Measurements from ENCODE around the gene MRPL53.
"Not testable (repeated sequence)": the region's sequence is repeated elsewhere in the genome, so short reads cannot be mapped to it uniquely, and the experiment has no call there.

Gene MRPL53

GRCh38 chr2:74502147-74502719 is 29.8 kb upstream of the MRPL53 start:
- DNase-seq = no peak

DNA sequence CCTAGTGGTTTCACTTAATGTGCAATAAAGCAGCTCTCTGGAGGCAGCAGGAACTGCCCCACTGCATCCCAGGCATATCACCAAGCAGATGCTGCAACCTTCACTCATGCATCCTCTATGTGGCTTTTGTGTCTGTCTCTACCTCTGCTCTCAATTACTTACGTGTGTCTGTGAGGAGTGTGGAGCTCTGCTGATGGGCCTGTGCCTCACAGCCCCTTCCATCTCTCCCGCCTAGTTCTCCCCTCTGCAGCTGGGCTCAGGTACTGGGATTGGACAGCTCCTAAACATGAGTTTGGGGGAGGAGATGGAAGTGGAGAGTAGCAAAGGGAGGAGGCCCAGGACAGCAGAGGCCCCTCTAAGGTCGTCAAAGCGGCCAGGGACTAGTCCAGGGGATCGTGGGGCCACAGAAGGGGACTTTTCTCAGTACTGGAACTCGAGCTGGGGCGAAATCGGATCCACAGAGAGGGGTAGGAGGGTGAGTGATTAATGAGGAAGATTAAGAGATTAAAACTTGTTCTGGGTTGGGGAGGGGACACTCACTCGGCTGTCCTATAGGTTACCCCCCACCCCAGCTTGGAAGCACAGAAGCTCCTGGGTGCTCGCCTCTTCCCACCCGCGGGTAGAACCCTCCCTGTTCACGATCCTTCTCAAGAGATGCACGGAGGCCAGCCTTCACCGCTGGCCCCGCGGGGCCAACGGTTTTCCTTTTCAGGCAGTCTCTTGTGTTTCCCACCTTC is 29.0 kb upstream of the MRPL53 start:
- no peak for DNase-seq

DNA sequence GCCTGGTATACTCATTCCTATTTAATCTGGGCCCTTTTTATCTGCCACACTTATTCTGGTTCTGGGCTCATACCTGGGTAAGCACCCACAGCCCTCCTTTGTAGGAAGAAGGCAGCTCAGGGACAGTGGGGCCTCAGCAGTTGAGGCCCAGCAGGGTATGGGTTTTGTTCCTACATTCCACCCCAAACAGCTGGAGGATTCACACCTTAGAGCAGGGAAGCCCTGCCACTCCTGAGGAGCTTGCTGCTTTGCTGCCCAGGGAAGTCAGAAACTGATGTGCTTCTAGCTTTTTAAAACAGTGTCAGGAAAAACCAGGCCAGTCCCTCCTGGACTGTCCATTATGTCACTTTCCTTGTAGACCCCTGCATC is 28.1 kb upstream of the MRPL53 start:
- DNase-seq = no peak

DNA sequence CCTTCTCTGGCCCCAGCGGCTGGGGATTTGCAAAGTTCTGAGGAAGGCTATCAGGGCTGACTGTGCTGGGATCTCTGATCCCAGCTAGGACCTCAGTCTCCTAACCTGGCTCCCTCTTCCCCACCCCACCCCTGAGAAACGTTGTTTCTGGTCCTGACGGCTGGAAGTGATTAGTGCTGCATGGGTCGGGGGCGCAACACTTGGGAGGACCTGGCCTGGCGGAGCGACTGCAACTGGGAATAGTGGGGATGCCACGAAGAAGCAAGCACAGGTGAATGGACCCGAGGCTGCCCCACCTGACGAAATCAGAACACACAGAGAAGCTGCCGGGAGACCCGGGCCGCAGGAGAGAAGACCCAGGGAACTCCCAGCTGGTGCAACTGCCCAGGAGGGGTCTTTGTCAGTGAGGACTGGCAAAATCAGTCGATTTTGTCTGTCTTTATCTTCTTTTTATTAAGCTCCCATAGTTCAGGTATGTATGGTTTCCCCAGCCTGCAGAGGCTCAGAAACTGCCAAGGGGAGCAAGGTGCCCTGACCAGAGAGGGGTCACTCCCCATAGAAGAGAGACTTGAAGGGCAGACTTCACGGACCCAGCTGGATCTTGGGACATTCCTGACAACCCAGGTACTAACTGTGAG is 27.6 kb upstream of the MRPL53 start:
- no peak for DNase-seq

GRCh38 chr2:74499267-74499939 is 26.9 kb upstream of the MRPL53 start, which contains the start of gene LBX2:
TSS of gene LBX2 (minus strand) at chr2:74499603. CDS start at chr2:74499537, 66 bp downstream.
- DNase-seq = peak; percentile 58

GRCh38 chr2:74498500-74499266 is 26.2 kb upstream of the MRPL53 start:
- no peak for DNase-seq

GRCh38 chr2:74497777-74498499 is 25.5 kb upstream of the MRPL53 start:
- DNase-seq = no peak

- DNase-seq = no peak
Measured at GRCh38 chr2:74496997-74497776, 24.7 kb upstream of the MRPL53 start.

- DNase-seq = no peak
Measured at GRCh38 chr2:74495440-74495839, 23.0 kb upstream of the MRPL53 start.

GRCh38 chr2:74493546-74493945 is 21.1 kb upstream of the MRPL53 start:
- no peak for DNase-seq

GRCh38 chr2:74491648-74492544 is 19.4 kb upstream of the MRPL53 start:
- DNase-seq = no peak

DNA sequence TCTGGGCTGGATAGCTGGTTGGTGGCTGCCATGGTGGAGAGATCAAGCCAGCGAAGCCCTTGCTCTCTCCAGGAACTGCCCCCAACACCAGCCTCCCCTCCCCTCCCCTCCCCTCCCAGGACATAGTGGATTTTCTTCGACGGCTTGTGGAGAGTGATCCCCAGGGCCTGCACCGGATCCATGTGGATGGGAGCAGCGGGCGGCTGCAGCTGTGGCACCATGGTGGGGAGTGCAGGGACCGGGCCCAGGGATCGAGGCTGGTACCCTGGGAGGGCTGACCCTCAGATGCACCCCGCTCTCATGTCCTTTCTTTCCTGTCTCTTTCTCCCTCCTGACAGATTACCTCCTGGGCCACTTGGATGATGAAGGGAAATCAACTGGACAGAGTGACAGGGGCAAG is 17.4 kb upstream of the MRPL53 start:
- DNase-seq = no peak

DNA sequence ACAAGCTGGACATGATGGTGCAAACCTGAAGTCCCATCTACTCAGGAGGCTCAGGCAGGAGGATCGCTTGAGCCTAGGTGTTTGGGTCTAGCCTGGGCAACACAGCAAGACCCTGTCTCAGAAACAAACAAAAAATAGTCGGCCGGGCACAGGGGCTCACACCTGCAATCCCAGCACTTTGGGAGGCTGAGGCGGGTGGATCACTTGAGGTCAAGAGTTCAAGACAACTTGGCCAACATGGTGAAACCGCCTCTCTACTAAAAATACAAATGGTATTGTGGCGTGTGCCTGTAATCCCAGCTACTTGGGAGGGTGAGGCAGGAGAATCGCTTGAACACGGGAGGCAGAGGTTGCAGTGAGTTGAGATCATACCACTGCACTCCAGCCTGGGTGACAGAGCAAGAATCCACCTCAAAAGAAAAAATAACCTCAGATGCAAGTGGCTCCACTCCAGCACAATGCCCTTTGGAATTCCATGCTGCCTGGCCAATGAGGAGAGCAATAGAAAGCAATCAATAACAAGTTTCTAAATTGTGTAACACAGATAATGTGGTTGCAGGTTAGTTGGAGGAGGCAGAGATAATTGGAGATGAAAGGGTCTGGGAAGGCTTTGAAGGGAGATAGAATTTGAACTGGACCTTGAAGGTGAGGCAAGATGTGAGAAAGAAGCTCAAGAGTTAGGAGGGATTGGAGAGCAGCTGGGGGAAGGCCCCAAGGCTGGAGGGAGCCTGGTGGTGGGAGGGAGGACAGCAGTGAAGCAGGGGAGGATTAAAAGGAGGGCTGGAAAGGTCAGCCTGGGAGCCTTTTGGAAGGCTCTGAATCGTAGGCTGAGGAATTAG is 16.4 kb upstream of the MRPL53 start:
- DNase-seq = no peak

DNA sequence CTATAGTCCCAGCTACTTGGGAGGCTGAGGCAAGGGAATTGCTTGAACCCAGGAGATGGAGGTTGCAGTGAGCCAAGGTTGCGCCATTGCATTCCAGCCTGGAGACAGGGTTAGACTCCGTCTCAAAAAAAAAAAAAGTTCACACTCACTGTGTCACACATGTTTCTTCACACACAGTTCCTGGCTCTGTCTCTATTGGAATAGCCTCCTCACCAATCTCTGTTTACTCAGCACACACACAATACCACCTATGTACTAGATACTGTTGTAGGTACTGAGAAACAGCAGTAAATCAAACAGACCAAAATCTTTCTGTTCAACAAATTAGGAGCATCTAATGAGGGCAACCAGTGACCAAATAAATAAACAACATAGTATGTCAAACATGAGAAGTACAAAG is 13.7 kb upstream of the MRPL53 start:
- DNase-seq = no peak

DNA sequence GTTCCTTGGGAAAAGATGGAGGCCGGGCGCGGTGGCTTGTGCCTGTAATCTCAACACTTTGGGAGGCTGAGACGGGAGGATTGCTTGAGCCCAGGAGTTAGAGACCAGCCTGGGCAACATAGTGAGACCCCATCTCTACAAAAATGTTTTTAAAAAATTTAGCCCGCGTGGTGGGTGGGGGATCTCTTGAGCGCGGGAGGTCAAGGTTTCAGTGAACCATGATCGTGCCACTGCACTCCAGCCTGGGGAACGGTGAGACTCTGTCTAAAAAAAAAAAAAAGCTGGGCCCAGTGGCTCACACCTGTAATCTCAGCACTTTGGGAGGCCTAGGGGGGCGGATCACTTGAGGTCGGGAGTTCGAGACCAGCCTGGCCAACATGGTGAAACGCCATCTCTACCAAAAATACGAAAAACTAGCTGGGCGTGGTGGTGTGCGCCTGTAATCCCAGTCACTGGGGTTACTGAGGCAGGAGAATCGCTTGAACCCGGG is 11.2 kb upstream of the MRPL53 start:
- not testable (repeated sequence) for DNase-seq

GRCh38 chr2:74482801-74483674 is 10.6 kb upstream of the MRPL53 start, which contains the start of the genes CCDC142 and TTC31:
TSS of gene CCDC142 (minus strand) at chr2:74482998. CDS start at chr2:74482837, 161 bp downstream.
TSS of gene TTC31 (plus strand) at chr2:74483081. CDS start at chr2:74483096, 15 bp downstream.
- DNase-seq = peak; percentile 97

- no peak for DNase-seq
Measured at GRCh38 chr2:74481961-74482800, 9.7 kb upstream of the MRPL53 start.

Data from left hindlimb (tissue), 1 donor.